Measurements from ENCODE around the gene TRPV2.
"Not testable (repeated sequence)": the region's sequence is repeated elsewhere in the genome, so short reads cannot be mapped to it uniquely, and the experiment has no call there.

Gene TRPV2

DNA sequence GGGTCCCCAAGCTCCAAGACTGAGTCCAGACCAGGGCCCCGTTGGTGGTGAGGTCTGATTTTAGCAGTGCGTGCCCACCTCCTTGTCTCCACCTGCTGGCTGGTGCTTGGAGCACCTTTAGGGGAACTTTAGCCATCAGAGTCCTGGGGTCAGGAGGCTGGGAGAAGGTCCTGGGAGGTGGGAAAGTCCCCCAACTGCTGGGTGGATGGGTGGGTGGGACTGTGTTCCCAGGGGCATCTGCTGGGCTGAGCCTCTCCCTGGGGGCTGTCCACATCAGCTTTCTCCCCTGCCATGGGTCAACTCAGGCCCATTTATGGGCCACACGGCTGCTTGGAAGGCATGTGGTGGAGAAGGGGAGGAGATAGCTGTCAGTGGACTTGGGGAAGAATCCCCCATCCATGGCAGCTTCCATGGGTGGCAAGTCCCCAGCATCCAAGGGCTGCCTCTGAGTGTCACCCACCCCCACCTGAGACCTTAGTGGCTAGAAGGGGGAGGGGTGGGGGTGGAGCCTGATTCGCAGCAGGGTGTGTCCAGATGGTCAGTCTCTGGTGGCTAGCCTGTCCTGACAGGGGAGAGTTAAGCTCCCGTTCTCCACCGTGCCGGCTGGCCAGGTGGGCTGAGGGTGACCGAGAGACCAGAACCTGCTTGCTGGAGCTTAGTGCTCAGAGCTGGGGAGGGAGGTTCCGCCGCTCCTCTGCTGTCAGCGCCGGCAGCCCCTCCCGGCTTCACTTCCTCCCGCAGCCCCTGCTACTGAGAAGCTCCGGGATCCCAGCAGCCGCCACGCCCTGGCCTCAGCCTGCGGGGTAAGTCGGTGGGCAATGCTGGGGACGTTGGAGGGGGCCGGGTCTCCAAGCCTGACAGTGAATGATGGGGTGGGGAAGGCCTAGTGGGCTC is at the start of gene TRPV2:
TSS of gene TRPV2 (plus strand) at position 541 of the 894 bp plus-strand sequence. CDS start 2,098 bp downstream, outside the sequence.
- no peak for DNase-seq

DNA sequence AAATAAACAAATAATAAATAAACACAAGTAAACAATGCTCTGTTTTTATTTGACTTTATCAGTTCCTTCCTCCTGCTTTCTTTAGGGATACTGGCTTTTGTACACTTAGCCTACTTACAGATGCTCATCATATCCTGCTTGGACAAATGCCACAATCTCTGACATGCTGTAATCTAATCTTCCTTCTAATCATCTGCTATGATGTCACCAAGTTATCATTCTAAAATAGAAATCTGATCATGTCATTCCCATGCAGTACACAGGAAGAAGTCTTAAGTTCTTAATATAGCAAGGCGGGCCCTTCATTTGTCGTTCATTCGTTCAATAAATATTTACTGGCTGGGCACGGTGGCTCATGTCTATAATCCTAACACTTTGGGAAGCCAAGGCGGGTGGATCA is 43.6 kb upstream of the TRPV2 start:
- DNase-seq, result peak; percentile 74

- DNase-seq, result no peak
Observed at GRCh38 chr17:16374146-16374938, 41.0 kb upstream of the TRPV2 start.

DNA sequence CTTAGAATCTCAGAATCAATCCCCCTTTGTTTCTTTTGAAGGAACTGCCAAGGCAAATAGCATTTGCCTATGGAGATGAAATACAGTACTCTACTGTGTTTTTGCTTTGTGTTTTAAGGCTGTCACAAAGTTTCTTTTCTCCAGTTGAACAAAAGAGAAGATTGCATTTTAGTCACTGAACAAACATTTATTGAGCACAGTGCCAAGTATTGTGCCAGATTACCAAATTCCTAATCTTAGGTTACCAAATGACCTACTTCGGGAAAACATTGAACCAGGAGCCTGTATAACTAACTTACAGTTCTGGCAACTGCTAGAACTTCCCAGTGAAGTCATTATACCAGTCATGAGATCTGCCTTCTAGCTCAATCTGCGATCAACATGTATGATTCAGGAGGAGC is 37.4 kb upstream of the TRPV2 start:
- DNase-seq, result no peak

DNA sequence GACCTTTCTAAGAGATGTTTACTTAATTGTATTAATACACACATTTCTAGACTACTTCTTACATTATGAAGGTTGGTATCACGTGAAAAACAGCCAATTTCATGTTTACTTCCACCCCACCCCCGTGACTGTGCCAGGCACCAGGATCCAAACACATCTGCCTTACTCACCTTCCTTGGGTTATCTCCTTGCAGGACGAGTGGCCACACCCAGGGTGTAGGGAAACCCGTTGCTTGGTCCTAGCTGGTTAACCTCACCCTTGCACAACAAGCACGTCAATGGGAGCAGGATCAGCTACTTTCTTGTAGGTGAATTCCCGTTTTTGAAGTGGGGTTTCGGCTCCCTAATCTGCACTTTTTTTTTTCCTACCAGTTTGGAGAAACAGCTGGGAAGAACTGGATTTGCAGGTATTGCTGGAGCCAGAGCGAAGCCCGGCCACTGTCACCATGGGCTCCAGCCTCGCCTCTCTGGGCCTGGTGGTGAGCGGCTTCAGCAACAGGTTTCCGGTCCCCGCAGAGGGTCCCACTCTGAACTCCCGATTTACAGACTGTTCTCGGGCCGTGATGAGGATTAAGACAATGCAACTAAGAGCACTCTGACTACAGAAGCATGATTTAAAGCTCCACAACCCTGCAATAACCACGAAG is 36.6 kb upstream of the TRPV2 start:
- no peak for DNase-seq

DNA sequence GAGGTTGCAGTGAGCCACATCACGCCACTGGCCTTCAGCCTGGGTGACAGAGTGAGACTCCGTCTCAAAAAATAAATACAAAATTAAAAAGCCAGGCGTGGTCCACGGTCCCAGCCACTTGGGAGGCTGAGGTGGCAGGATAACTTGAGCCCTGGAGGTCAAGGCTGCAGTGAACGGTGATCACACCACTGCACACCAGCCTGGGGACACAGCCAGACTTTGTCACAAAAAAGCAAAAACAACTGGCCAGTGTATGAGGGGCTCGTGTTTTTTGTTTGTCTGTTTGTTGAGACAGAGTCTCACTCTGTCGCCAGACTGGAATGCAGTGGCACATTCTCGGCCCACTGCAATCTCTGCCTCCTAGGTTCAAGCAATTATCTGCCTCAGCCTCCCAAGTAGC is 35.7 kb upstream of the TRPV2 start:
- no peak for DNase-seq

DNA sequence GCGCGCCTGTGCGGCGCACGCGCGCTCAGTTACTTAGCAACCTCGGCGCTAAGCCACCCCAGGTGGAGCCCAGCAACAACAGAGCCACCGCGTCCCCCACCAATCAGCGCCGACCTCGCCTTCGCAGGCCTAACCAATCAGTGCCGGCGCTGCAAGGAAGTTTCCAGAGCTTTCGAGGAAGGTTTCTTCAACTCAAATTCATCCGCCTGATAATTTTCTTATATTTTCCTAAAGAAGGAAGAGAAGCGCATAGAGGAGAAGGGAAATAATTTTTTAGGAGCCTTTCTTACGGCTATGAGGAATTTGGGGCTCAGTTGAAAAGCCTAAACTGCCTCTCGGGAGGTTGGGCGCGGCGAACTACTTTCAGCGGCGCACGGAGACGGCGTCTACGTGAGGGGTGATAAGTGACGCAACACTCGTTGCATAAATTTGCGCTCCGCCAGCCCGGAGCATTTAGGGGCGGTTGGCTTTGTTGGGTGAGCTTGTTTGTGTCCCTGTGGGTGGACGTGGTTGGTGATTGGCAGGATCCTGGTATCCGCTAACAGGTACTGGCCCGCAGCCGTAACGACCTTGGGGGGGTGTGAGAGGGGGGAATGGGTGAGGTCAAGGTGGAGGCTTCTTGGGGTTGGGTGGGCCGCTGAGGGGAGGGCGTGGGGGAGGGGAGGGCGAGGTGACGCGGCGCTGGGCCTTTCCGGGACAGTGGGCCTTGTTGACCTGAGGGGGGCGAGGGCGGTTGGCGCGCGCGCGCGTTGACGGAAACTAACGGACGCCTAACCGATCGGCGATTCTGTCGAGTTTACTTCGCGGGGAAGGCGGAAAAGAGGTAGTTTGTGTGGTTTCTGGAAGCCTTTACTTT is 34.5 kb upstream of the TRPV2 start, which contains the start of gene UBB:
TSS of gene UBB (plus strand) at position 452 of the 856 bp plus-strand sequence. CDS start 817 bp downstream, outside the sequence.
- peak; percentile 90 for DNase-seq

DNA sequence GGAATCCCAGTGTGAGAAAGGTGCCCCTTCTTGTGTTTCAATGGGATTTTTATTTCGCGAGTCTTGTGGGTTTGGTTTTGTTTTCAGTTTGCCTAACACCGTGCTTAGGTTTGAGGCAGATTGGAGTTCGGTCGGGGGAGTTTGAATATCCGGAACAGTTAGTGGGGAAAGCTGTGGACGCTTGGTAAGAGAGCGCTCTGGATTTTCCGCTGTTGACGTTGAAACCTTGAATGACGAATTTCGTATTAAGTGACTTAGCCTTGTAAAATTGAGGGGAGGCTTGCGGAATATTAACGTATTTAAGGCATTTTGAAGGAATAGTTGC is 33.9 kb upstream of the TRPV2 start:
- DNase-seq, result no peak

DNA sequence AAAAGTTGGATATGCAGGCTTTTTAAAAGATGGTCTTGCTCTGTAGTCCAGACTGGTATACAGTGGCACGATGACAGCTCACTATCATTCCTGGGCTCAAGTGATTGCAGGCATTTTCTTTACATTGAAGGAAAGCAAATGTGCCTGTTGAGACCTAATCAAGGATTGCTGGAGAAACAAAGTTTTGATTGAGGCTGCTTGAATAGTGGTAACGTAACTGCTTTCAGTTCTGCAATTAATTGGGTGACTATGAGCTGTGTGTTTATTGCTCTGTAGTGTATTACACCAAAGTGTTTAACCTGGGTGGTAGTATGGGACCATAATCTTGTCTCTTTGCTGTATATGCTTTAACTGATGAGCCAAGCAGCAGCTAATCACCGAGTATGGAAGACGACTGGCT is 32.2 kb upstream of the TRPV2 start:
- no peak for DNase-seq

GRCh38 chr17:16383772-16384287 is 31.5 kb upstream of the TRPV2 start:
- no peak for DNase-seq

DNA sequence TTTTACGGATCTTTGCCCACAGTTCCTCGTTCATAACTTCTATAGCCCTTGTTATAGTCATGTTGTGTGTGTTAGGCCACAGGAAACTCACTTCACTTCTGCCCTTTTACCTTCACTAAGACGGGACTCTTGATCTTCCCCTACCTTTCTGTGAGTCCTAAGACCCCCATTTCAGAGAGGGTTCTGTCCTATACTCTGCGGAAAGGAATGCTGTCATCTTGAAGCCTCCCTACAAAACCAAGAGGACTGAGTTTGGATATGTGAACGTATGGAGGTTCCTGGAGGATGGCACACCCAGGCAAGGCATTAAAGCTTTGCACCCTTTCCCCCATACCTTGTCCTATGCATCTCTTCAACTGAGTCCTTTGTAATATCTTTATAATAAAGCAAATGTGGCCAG is 30.8 kb upstream of the TRPV2 start:
- DNase-seq, result no peak

DNA sequence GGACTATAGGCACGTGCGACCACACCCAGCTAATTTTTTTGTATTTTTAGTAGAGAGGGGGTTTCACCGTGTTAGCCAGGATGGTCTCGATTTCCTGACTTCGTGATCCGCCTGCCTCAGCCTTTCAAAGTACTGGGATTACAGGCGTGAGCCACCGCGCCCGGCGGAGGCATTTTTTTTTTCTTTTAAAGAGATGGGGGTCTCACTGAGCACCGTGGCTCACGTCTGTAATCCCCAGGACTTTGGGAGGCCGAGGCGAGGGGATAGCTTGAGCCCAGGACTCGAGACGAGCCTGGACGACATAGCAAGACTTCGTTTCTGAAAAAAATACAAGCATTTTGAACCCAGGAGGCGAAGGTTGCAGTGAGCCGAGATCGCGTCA is 29.3 kb upstream of the TRPV2 start:
- not testable (repeated sequence) for DNase-seq

GRCh38 chr17:16391451-16391850 is 23.9 kb upstream of the TRPV2 start:
- DNase-seq, result no peak

DNA sequence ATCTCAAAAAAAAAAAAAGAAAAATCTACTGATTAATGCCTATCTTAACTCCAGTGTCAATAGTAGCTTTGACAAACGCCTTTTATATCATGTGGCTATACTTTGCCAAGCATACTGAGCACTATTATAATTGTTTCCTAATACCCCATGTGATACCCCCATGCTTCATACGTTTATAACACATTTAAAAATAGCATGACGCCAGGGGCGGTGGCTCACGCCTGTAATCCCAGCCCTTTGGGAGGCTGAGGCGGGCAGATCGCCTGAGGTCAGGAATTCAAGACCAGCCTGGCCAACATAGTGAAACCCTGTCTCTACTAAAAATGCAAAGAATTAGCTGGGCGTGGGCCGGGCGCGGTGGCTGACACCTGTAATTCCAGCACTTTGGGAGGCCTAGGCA is 22.9 kb upstream of the TRPV2 start:
- DNase-seq, result not testable (repeated sequence)

DNA sequence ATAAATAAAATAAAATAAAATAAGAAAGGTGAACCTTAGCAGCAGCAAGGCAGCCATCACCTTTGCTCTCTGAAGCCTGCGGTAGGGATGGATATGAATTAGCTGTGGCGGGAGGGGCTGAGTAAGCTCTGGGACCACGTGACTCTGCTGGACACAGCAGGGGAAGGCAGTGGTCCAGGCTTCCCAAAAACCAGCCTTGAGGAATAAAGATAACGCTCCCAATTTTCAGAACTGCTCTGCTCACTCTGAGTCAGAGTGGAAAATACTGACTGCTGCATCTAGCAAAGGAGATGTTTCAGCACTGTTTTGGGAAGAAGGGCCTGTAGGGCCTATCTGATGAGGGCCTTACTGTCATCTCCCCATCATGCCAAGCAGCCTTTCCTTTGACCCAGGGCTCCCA is 19.5 kb upstream of the TRPV2 start:
- DNase-seq, result not testable (repeated sequence)

GRCh38 chr17:16396693-16397092 is 18.7 kb upstream of the TRPV2 start:
- not testable (repeated sequence) for DNase-seq

- peak; percentile 42 for DNase-seq
Observed at GRCh38 chr17:16398270-16399267, 16.8 kb upstream of the TRPV2 start.

DNA sequence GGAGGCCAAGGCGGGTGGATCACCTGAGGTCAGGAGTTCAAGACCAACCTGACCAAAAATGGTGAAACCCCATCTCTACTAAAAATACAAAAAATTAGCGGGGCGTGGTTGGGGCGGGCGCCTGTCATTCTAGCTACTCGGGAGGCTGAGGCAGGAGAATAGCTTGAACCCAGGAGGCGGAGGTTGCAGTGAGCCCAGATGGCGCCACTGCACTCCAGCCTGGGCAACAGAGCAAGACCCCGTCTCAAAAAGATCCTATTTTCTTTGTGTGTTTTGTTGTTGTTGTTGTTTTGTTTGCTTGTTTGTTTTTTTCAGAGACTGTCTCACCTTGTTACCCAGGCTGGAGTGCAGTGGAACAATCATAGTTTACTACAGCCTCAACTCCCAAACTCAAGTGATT is 11.5 kb upstream of the TRPV2 start:
- not testable (repeated sequence) for DNase-seq

DNA sequence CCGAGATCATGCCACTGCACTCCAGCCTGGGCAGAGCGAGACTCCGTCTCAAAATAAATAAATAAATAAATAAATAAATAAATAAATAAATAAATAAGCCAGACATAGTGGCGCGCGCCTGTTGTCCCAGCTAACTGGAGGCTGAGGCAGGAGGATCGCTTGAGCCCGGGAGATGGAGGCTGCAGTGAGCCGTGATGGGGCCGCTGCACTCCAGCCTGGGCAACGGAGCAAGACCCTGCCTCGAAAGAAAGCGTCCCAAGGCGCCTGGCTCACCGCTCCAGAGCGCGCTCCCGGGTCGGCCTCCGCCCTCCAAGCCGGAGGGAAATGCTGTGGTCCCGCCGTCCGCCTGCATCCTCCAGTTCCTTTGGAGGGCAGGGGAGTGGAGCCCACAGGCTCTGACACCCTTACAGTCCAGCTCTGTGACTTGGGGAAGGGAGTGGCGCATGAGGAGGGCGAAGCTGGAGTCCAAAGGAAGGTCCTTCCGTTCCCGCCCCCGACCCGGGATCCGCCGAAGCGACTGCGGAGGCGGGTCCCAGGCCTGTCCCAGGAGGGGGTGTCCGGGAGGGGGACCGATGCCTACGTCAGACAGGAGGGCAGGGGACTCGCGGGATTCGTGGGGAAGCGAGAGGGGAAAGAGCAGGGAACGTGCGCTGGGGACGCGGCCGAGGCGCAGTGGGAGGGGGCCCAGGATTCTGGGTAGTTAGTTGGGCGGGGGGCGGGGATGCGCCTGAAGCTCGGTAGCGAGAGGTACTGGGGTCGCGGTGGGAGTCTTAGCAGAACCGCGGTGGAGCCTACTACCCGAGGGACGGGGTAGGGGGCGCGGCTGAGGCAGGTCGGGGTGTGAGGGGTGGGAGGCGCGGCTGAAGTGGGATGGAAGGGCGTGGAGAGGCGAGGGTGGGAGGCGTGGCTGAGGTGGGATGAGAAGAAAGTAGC is 8.4 kb upstream of the TRPV2 start:
- DNase-seq, result no peak

All from NCI-H2029 (cell line).